ENCODE results near the gene MVB12B.

The MVB12B gene

DNA sequence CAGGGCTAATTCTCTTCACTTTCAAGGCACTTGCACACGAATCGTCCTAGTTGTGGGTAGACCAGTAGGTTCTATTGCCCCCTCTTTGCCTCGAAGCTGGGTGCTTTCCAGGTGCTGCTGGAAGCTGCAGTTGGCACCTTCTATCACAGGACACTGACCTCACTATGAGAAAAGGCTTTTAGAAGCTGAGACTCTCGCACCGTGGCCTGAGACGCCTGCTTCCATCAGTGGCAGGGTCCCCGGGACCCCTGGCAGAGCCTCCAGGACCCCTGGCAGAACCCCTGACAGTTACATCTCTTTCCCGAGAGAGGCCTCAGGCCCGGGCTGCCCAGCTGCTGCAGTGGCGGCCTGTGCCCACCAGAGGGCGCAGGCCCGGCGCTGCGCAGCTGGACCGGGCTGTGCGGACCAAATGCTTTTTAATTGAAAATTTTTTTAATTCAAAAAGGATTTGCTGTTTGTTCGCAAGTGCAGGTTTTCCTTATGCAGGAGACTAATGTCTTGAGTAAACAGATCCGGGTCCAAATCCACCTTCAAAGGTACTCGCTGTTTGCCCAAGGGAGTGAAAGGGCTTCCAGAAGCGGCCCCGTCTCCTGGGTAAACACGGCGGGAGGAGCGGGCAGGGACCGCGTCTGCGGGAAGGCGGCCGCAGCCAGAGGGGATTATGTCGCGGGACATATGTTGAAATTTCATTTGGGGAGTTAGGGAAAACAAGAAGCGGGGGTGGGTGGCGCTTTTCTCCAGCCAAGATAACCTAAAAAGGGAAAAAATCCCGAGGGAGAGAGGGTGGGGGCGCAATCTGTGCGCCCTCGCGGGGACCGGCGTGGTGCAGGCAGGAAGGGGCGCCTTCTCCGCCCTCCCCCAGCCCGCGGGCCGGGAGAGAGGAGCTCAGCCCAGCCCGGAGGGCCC is 172.6 kb downstream of the MVB12B start:
- no peak for FAIRE-seq

DNA sequence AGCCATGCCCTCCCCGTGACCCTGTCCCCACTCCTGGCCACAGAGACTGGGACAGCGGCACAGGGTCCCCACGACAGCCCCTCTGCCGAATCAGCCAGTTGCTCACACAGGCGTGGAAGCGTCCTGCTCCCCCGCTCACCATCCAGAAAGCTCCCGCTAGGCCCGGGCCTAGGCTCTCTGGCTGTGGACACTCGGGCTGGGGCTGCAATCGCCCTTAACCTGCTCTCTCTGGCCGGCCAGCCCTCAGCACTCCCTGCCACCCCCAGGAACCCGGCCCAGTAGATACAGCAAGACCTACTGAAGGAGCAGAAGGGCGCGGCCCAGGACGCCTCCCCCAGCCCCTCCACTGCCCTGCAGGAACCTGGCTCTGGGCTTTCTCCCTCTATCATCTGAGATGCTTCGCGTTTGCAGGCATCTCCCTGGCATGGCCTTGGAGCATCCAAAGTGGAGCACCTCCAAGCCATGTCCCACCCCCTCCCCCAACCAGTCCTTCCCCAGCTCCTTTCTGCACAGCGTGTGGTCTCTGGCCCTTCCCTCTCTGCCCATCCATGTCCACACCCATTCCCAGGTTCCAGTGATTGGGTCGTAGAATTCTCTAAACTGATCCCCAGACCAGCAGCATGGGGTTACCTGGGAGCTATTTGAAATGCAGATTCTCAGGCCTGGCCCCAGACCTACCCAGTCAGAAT is 173.4 kb downstream of the MVB12B start:
- no peak for FAIRE-seq

DNA sequence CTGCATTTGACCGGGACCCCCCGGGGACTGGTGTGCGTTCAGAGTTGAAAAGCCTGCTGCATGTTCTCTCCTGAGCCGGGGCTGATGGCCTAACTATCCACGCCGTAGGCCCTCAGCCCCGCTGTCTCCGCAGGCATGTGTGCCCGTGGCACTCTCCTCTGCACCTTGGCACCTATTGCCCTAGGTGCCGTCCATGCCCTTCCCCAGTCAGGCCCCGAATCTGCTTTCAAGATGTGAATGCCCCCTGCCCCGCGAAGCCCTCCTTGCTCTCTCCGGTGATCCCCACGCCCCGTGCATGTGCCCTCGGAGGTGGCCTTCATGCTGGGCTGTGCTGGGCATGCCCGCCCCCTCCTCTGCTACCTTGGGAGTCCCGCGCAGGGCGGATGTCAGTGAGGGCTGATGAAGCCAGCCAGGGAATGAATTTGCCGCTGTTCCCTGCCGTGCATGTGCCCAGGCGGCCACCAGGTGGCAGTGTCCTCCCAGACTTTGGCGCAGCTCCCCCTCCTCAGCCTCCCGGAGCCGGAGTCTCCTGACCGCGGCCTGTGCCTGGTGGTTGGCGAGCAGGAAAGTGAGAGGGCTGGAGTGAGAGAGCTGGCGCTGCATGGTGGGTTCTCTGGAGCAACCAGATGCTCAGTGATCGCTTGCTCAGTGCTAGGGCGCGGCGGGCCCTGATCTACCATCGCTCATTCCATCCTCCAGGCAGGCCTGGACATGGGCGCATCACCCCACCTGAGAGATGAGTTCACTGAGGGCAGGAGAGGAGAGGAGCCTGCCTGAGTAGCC is 174.2 kb downstream of the MVB12B start:
- no peak for FAIRE-seq

DNA sequence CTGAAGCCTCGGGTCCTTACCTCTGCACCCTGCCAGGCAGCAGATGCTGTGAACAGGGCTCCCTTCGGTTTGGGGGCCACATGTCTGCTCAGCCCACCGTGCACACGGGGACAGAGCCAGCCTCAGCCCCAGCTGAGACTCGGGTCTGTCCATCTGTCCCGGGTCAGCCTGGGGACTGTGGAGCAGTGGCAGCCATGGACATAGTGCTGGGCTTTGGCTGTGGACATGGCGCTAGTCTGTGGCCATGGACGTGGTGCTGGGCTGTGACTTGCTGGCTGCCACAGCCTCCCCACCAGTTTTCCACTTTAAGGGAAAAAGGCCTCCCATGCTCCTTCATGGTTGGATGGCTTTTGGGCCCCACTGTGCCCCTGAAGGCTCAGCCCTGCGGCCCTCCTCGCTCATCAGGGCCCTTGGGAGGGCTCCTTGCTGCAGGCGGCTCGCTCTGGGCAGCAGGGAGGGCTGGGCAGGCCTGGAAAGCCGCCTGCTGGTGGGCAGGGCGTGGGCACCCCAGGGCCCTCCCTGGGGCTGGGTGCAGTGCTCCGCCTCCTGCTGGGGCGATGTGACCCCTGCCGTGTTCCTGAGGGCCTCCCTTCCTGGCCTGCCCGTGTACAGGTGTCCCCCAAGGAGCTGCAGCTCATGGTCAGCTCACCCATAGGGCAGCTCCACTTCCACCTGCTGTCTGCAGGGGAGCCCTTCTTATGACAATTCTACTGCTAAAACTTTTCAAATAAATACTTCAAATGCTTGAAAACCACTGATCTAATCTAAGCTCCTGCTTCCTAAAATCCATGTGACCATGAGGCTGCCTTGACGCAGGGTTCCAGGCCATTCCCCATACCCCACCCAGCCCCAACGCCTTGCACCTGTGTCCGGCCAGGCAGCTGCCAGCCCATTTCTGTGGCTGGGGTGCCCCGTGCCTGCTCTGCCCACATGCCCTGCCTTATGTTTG is 175.0 kb downstream of the MVB12B start:
- no peak for FAIRE-seq

DNA sequence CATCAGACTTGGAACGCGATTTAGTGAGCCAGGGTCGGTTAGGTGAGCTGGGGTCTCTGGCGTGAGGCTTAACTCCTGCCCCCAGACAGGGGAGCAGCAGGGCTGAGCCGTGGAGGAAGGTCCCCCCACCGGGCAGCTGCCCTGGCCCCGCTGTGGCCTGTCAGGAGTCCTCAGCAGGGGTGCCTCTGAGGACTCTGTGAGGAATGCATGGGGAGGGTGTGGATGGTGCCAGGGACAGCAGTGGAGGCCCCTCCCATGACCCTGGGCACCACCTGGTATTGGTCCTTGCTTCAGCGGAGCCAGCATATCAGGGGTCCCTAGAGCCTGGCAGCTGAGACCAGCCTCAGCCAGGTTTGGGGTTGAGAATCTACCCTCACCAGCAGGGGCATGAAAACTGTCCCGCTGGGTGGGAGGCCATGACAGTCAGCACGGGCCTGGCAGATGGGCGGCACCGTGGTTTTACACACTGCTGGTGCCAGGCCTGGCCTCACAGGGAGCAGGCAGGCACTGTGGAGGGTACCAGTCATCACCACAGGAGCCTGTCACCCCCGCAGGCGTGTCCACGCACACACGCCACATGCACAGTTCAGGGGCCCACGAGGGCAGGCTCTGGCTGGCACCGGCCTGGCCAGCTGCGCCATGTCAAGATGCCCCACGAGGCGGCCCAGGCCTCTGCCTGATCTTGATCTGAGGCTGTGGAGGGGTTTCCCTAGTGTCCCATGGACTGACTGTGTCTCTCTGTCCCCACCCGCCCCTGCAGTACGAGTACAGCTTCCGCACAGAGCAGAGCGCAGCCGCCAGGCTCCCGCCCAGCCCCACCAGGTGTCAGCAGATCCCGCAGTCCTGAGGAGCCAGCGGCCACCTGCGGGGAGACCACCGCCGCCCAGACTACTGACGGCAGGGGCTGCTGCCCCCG is 176.0 kb downstream of the MVB12B start:
- no peak for FAIRE-seq

DNA sequence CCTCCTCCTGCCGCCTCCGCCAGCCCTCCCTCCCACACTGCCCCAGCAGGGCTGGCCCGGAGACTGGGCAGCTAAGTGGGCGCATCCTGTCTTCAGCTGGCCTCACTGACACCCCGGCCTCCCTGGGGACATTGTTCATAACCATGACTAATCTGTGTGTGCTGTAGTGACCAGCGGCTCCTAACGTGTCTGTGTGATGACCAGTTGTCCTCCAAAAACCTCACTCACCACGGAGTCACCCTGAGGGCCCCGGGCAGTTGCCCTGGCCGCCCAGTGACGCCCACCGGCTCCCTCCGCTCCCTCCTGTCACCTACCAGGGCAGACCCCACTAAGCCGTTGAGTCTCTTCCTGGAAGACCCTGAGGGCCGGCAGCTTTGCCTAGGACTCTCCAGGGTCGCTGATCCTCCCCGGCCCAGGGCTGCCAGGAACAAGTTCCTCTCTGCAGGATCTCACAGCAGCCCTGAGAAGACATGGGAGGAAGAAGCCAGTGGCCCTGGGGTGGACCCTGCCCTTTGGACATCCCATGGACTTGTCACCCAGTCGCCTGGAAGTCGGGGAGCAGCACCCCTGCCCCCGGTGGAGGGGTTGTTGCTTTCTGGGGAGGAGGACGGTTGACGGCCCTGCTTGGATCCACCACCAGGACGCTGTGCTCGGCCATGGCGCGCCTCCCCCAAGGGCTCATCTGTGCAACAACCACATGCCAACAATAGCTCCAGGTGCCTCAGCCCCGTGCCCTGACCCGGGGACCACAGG is 176.9 kb downstream of the MVB12B start:
- FAIRE-seq, result no peak

DNA sequence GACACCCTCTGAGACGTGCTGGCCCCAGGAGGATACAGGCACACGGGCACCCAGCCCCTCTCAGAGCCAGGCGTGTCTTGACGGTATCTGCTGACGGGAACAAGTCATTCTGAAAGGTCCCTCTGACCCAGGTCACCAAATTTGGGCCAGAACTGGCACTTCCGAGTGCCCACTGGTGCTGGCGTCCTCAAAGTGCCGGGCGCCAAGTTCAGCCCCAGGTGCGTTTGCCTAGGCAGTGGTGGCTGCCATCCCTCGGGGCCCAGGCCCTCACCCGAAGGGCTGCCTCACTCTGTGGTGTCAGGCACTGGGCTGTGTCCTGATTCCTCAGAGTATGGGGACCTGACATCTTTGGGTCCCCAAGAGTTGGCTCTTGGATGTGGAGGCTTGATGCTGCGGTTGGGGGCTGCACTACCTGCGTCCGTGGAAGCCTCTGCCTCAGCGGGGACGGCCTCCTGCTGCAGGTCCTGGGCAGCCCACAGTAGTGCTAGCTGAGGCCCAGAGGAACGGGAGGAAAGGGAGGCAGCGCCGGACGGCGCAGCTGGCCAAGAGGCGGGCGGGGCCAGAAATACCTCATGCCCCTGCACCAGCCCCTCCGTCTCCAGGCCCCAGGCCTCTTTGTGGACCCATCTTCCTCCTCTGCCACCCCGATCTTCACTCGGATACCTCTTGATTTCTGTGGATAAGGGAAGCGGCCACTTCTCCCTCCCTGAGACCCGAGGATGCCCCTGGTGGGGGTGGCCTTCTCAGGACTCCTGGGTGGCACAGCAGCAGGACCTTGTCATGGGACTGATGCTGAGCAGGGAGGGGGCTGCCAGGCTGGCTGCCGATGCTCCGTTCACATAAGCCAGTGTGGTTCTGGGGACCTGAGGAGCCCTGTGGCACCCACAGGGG is 177.7 kb downstream of the MVB12B start:
- no peak for FAIRE-seq

DNA sequence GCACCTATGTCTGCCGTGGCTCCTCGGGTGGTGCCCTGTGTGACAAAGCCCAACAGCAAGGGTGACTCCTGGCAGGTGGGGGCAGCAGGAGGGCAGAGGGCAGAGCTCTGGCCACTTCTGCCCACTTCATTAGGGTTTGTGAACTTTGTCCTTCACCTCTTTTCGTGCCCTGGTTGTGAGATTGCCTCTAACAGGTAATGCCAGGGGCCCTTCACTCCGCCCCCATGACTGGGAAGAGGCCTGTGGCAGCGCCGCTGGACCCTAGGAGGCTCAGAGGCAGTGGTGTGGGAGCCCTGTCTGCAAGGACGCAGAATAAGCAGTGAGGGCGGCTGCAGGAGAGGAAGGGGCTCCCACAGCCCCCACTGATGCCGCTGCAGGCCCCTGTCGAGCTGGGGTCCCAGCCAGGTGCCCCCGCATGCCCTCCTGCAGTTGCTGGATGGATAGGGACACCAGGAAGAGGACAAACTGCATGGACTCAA is 178.4 kb downstream of the MVB12B start:
- no peak for FAIRE-seq

GRCh38 chr9:126505697-126506346 is 179.2 kb downstream of the MVB12B start:
- FAIRE-seq, result no peak

- no peak for FAIRE-seq
Observed at GRCh38 chr9:126506361-126507317, 180.0 kb downstream of the MVB12B start.

GRCh38 chr9:126507318-126508109 is 180.9 kb downstream of the MVB12B start:
- no peak for FAIRE-seq

DNA sequence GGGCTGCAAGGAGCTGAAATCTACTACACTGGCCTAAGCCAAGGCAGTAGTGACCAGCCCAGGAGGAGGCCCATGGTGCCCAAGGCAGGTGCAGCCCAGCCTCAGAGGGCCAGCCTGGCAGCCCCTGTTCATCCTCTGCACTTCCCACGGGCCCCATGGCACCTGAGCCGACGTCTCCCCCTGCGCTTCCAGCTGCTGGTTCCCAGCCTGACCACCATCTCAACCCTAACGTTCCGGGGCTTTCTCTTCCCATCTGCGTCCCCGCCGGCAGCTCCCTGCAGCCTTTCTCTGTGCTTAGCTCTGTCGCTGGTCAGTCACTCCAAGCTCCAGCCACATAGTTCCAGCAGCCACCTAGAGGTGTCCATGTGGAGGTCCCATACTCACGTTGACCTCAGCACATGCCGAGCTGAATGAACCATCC is 181.6 kb downstream of the MVB12B start:
- FAIRE-seq, result no peak

GRCh38 chr9:126508928-126509327 is 182.3 kb downstream of the MVB12B start:
- FAIRE-seq, result no peak

DNA sequence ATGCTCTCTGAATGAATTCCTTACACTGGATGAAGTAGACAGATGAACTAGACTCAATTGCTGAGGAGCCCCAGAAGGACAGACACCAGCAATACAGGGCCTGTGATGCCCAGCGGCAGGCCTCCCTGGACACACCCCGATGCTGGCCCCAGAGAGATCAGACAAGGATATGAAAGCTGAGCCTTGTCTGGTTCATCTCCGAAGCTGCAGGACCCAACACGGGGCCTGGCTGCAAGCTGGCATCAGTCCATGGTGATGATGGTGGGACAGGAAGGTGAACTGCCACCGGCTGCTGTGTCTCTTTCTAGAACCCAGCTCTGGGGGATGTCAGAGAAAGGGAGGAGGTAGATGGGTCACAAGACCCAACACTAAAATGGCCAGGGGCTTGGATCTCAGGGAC is 183.1 kb downstream of the MVB12B start:
- FAIRE-seq, result no peak

DNA sequence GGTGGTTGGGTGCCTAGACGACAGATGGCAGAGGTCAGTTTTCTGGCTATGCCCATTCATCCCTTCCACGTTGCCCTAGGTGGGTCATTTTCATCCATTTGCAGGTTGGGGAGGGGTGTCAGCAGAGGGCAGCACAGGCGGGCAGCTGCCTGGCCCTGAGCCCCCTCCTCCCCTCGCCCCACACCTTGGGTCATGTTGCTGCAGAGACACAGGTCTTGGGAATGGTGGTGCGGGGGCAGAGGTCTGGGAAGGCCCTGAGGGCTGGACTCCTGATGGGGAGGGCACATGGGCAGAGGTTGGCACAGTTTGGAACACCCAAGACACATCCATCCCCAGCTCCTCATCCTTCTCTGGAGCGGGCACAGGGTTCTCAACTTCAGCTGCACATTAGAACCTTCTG is 183.9 kb downstream of the MVB12B start:
- FAIRE-seq, result no peak

DNA sequence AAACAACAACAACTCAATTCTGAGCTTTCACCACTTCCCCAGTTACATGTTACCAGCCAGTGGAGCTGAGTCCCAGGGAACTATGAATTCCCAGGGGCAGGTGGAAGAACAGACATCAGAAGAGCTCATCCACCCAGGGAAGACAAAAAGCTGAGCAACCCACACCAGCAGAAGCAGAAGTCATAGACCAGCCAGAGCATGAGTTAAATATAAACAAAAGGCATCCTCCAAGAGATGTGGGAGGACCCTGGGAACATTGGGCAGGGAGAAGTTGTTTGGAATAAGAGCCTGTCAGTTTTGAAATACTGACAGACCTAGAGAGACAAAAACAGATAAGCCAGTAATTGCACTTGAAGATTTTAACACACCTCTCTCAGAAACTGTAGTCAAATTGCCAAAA is 184.8 kb downstream of the MVB12B start:
- FAIRE-seq, result no peak

All from islet of Langerhans (tissue), 1 donor.